ENCODE data around the gene TAF9B.

The TAF9B gene

DNA sequence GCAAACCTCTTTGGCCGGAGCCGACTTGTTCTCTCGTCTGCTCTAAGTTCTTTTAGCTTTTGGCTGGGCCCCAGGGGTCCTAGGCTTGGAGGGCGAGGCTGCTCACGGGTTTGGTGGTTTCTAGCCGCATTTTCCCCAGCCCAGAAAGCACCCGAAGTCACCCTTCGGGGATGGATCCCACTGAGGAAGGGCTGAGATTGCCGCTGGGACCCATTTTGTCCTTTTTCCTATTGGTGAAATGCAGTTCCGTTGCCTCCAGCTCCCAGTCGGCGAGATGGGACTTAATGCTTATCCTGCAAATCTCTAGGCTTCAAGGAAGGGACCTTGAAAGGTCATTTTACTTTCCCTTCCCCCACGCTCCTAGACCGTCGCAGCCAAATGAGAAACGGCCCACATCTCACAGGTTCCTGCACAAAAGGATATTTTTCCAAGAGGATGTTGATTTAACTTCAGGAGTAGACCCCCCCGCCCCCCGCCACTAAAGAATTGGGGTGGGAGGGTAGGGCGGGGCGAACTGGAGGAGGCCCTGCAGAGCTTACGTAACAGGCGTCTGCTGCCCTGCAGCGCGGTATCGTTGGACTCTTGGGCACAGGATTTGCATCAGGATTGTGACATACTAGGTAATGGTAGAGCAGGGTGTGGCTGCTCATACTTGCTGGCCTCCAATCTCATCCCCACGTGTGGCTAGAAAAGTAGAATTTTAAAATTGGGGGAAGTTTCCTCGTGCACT is 34.8 kb downstream of the TAF9B start:
- Histone ChIP-seq H3K27me3 (replicated peaks in 2 of 5; ENCODE audit: control insufficient read depth in 4 of 5, insufficient read depth in 5 of 5, low read length in 4 of 5) (no peaks in the 10 kb centered on the region), H3K4me3 (ENCODE audit: control insufficient read depth in 1 of 7, extremely low read depth in 1 of 7, insufficient read depth in 4 of 7, low read depth in 2 of 7, low read length in 6 of 7) (peak overlapping the region; percentile 75 to 95 (median 91)), H3K36me3 (ENCODE audit: control insufficient read depth in 4 of 4, insufficient read depth in 4 of 4, low read length in 3 of 4) (peaks cover 0 to 8% (median 0%) of the 10 kb centered on the region in 4 experiments), H3K27ac (ENCODE audit: insufficient read depth in 1 of 2, low read depth in 1 of 2, low read length in 2 of 2, poor library complexity in 1 of 2, severe bottlenecking in 2 of 2) (peak overlapping the region; percentile 88 to 96), H3K4me1 (ENCODE audit: control extremely low read depth in 1 of 4, control insufficient read depth in 4 of 4, insufficient read depth in 4 of 4, low read length in 3 of 4) (peaks cover 14 to 48% (median 28%) of the 10 kb centered on the region in 4 experiments), H3K9me3 (ENCODE audit: control extremely low read depth in 1 of 5, control insufficient read depth in 4 of 5, insufficient read depth in 2 of 5, low read depth in 1 of 5, low read length in 4 of 5) (peaks cover 0 to 7% (median 0%) of the 10 kb centered on the region in 5 experiments)
- 36% methylated on average over 23 of the region's 27 CpGs for WGBS (ENCODE audit: insufficient coverage)
- DNase-seq: peak in 2 of 3 donors; percentile 35 to 36
- CTCF ChIA-PET: interaction anchor here (0.6 to 3.9 kb wide), 3 partner anchors 13 to 1061 kb away, joined by 3 to 15 read pairs (median 3); no protein-coding TSS in a partner anchor
- POLR2A ChIA-PET: interaction anchor here (0.6 to 0.8 kb wide), 4 partner anchors 12 to 578 kb away, joined by 4 to 5 read pairs (median 5); no protein-coding TSS in a partner anchor

DNA sequence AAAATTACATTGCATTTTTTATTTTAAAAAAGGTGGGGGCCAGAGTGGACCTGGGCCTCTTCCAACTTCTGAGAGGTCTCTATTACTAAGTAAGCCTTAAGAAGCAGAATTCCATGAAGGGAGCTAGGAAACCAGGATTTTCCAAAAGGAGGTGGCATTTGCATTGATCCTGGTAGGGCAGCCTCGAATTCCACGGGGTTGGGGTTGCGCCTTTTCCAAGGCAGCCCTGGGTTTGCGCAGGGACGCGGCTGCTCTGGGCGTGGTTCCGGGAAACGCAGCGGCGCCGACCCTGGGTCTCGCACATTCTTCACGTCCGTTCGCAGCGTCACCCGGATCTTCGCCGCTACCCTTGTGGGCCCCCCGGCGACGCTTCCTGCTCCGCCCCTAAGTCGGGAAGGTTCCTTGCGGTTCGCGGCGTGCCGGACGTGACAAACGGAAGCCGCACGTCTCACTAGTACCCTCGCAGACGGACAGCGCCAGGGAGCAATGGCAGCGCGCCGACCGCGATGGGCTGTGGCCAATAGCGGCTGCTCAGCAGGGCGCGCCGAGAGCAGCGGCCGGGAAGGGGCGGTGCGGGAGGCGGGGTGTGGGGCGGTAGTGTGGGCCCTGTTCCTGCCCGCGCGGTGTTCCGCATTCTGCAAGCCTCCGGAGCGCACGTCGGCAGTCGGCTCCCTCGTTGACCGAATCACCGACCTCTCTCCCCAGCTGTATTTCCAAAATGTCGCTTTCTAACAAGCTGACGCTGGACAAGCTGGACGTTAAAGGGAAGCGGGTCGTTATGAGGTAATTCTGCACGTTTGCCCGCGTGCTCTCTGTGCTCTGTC is 35.6 kb downstream of the TAF9B start, which contains the start of gene PGK1:
PGK1 (plus strand) TSS at position 626 of the 824 bp plus-strand sequence; CDS start at position 719, 93 bp downstream.
- peak within 1 kb of the TSS; percentile 75 to 95 (median 91) for H3K4me3 ChIP-seq (ENCODE audit: control insufficient read depth in 1 of 7, extremely low read depth in 1 of 7, insufficient read depth in 4 of 7, low read depth in 2 of 7, low read length in 6 of 7)
- WGBS (ENCODE audit: insufficient coverage): 33% methylated on average over 64 of the region's 72 CpGs
- peak within 1 kb of the TSS; percentile 88 to 96 for H3K27ac ChIP-seq (ENCODE audit: insufficient read depth in 1 of 2, low read depth in 1 of 2, low read length in 2 of 2, poor library complexity in 1 of 2, severe bottlenecking in 2 of 2)
- H3K9me3 ChIP-seq (ENCODE audit: control extremely low read depth in 1 of 5, control insufficient read depth in 4 of 5, insufficient read depth in 2 of 5, low read depth in 1 of 5, low read length in 4 of 5): peaks cover 0 to 7% (median 0%) of the 10 kb centered on the region in 5 experiments
- peaks cover 0 to 8% (median 0%) of the 10 kb centered on the region in 4 experiments for H3K36me3 ChIP-seq (ENCODE audit: control insufficient read depth in 4 of 4, insufficient read depth in 4 of 4, low read length in 3 of 4)
- DNase-seq: peak; percentile 97 to 99 (median 99)
- H3K27me3 ChIP-seq (replicated peaks in 2 of 5; ENCODE audit: control insufficient read depth in 4 of 5, insufficient read depth in 5 of 5, low read length in 4 of 5): no peaks in the 10 kb centered on the region
- CTCF ChIA-PET: interaction anchor here (1.6 to 3.9 kb wide), 2 partner anchors 14 to 17 kb away, joined by 3 to 15 read pairs; no protein-coding TSS in a partner anchor
- peaks cover 14 to 48% (median 27%) of the 10 kb centered on the region in 4 experiments for H3K4me1 ChIP-seq (ENCODE audit: control extremely low read depth in 1 of 4, control insufficient read depth in 4 of 4, insufficient read depth in 4 of 4, low read length in 3 of 4)
- POLR2A ChIA-PET: interaction anchor here (0.6 kb wide), 1 partner anchor 579 kb away, joined by 5 read pairs; no protein-coding TSS in a partner anchor

DNA sequence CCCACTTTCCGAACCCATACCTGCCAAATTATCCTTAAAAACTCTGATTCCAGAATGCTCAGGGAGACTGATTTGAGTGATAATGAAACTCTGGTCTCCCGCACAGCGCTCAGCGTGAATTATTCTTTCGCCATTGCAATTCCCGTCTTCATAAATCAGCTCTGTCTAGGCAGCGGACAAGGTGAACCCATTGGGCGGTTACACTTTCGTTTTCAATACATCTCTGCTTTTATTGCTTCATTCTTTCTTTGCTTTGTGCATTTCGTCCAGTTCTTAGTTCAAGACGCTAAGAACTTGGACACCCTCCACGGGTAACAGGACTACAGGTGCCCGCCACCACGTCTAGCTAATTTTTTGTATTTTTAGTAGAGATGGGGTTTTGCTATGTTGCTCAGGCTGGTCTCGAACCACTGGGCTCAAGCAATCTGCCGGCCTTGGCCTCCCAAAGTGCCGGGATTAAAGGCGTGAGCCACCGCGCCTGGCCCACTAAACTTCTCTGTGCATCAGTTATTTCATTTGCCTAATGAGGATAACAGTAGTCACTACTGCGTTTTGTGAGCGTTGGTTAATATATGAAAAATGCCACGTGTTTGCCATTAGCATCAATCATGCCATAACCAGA is 36.3 kb downstream of the TAF9B start:
- POLR2A ChIA-PET: no interaction called here
- no peaks in the 10 kb centered on the region for H3K27me3 ChIP-seq (replicated peaks in 2 of 5; ENCODE audit: control insufficient read depth in 4 of 5, insufficient read depth in 5 of 5, low read length in 4 of 5)
- H3K4me3 ChIP-seq (ENCODE audit: control insufficient read depth in 1 of 7, extremely low read depth in 1 of 7, insufficient read depth in 4 of 7, low read depth in 2 of 7, low read length in 6 of 7): peak overlapping the region in 5 of 7 experiments; percentile 31 to 91 (median 71)
- DNase-seq: no peak
- WGBS (ENCODE audit: insufficient coverage): 90% methylated on average over 10 of the region's 23 CpGs
- peak overlapping the region; percentile 69 to 83 for H3K27ac ChIP-seq (ENCODE audit: insufficient read depth in 1 of 2, low read depth in 1 of 2, low read length in 2 of 2, poor library complexity in 1 of 2, severe bottlenecking in 2 of 2)
- peaks cover 14 to 41% (median 24%) of the 10 kb centered on the region in 4 experiments for H3K4me1 ChIP-seq (ENCODE audit: control extremely low read depth in 1 of 4, control insufficient read depth in 4 of 4, insufficient read depth in 4 of 4, low read length in 3 of 4)
- peaks cover 0 to 7% (median 0%) of the 10 kb centered on the region in 5 experiments for H3K9me3 ChIP-seq (ENCODE audit: control extremely low read depth in 1 of 5, control insufficient read depth in 4 of 5, insufficient read depth in 2 of 5, low read depth in 1 of 5, low read length in 4 of 5)
- H3K36me3 ChIP-seq (ENCODE audit: control insufficient read depth in 4 of 4, insufficient read depth in 4 of 4, low read length in 3 of 4): peaks cover 0 to 8% (median 0%) of the 10 kb centered on the region in 4 experiments
- CTCF ChIA-PET: interaction anchor here (1.6 to 2.5 kb wide), 2 partner anchors 11 to 15 kb away, joined by 3 to 16 read pairs; no protein-coding TSS in a partner anchor

DNA sequence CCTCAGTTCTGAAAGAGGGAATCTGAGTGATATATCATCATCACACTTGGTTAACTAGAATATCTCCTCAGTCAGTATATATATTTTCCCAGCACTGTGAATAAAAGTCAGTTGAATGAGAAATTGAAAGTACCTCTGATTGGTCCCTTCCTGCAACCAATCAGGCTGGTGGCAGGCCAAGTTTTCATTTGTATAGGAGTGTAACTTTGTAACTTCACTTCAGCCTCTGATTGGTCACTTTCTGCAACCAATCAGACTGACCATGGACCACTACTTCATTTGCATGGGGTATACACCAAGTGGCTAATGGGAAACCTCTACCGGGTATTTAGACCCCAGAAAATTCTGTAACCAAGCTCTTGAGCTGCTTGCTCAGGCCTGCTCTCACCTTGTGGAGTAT is 37.4 kb downstream of the TAF9B start:
- Histone ChIP-seq H3K4me1 (ENCODE audit: control extremely low read depth in 1 of 4, control insufficient read depth in 4 of 4, insufficient read depth in 4 of 4, low read length in 3 of 4) (peaks cover 14 to 31% (median 16%) of the 10 kb centered on the region in 4 experiments), H3K27me3 (replicated peaks in 2 of 5; ENCODE audit: control insufficient read depth in 4 of 5, insufficient read depth in 5 of 5, low read length in 4 of 5) (no peaks in the 10 kb centered on the region), H3K27ac (ENCODE audit: insufficient read depth in 1 of 2, low read depth in 1 of 2, low read length in 2 of 2, poor library complexity in 1 of 2, severe bottlenecking in 2 of 2) (no peak overlapping the region), H3K4me3 (ENCODE audit: control insufficient read depth in 1 of 7, extremely low read depth in 1 of 7, insufficient read depth in 4 of 7, low read depth in 2 of 7, low read length in 6 of 7) (no peak overlapping the region), H3K9me3 (ENCODE audit: control extremely low read depth in 1 of 5, control insufficient read depth in 4 of 5, insufficient read depth in 2 of 5, low read depth in 1 of 5, low read length in 4 of 5) (peaks cover 0 to 7% (median 0%) of the 10 kb centered on the region in 5 experiments), H3K36me3 (ENCODE audit: control insufficient read depth in 4 of 4, insufficient read depth in 4 of 4, low read length in 3 of 4) (peaks cover 0 to 8% (median 0%) of the 10 kb centered on the region in 4 experiments)
- POLR2A ChIA-PET: no interaction called here
- CTCF ChIA-PET: interaction anchor here (2.5 kb wide), 1 partner anchor 10 kb away, joined by 16 read pairs; no protein-coding TSS in a partner anchor
- DNase-seq: no peak
- 100% methylated on average over 1 of the region's 1 CpG for WGBS (ENCODE audit: insufficient coverage)

DNA sequence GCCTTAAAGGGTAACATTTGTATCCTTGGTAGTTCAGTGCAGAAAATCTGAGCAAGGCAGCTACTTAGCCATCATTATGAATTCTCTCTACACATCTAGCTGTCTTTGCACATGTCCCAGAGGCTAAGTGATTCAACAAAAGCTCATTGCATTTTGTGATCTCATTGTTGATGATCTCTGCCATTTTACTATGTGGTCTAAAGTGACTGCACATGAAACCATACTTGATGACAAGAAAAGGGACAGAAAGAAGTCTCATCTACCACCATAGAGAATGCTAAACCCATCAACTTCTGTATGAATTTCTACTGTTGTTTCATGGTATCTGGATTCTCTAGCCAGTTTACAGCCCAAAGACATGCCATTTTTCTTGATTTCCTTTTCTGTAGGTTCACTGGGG is 41.3 kb downstream of the TAF9B start:
- ChIA-PET CTCF (no interaction called here), POLR2A (no interaction called here)
- Histone ChIP-seq H3K27me3 (replicated peaks in 2 of 5; ENCODE audit: control insufficient read depth in 4 of 5, insufficient read depth in 5 of 5, low read length in 4 of 5) (no peaks in the 10 kb centered on the region), H3K4me1 (ENCODE audit: control extremely low read depth in 1 of 4, control insufficient read depth in 4 of 4, insufficient read depth in 4 of 4, low read length in 3 of 4) (peaks cover 0 to 3% (median 0%) of the 10 kb centered on the region in 4 experiments), H3K27ac (ENCODE audit: insufficient read depth in 1 of 2, low read depth in 1 of 2, low read length in 2 of 2, poor library complexity in 1 of 2, severe bottlenecking in 2 of 2) (no peak overlapping the region), H3K36me3 (ENCODE audit: control insufficient read depth in 4 of 4, insufficient read depth in 4 of 4, low read length in 3 of 4) (no peaks in the 10 kb centered on the region), H3K4me3 (ENCODE audit: control insufficient read depth in 1 of 7, extremely low read depth in 1 of 7, insufficient read depth in 4 of 7, low read depth in 2 of 7, low read length in 6 of 7) (no peak overlapping the region), H3K9me3 (ENCODE audit: control extremely low read depth in 1 of 5, control insufficient read depth in 4 of 5, insufficient read depth in 2 of 5, low read depth in 1 of 5, low read length in 4 of 5) (no peaks in the 10 kb centered on the region)
- no peak for DNase-seq

DNA sequence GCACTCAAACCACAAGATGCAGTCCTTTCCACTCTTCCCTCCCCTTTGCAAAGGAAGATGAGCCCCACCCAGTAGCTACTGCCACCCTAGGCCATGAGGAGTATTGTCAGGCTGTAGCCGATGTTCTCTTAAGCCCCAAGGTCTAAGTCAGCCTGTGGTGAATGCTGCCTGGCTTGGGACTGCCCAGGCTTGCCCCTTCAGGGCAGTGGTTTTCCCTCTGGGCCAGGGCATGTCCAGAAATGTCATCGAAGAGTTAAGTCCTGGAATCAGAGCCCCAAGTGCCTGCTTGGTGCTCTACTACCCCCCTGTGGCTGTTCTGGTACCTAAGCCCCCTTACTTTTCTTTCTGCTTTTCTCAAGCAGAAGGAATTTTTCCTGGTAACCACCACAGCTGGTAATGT is 47.2 kb downstream of the TAF9B start:
- Histone ChIP-seq H3K4me1 (ENCODE audit: control extremely low read depth in 1 of 4, control insufficient read depth in 4 of 4, insufficient read depth in 4 of 4, low read length in 3 of 4) (no peaks in the 10 kb centered on the region), H3K27ac (ENCODE audit: insufficient read depth in 1 of 2, low read depth in 1 of 2, low read length in 2 of 2, poor library complexity in 1 of 2, severe bottlenecking in 2 of 2) (no peak overlapping the region), H3K27me3 (replicated peaks in 2 of 5; ENCODE audit: control insufficient read depth in 4 of 5, insufficient read depth in 5 of 5, low read length in 4 of 5) (no peaks in the 10 kb centered on the region), H3K9me3 (ENCODE audit: control extremely low read depth in 1 of 5, control insufficient read depth in 4 of 5, insufficient read depth in 2 of 5, low read depth in 1 of 5, low read length in 4 of 5) (no peaks in the 10 kb centered on the region), H3K36me3 (ENCODE audit: control insufficient read depth in 4 of 4, insufficient read depth in 4 of 4, low read length in 3 of 4) (no peaks in the 10 kb centered on the region), H3K4me3 (ENCODE audit: control insufficient read depth in 1 of 7, extremely low read depth in 1 of 7, insufficient read depth in 4 of 7, low read depth in 2 of 7, low read length in 6 of 7) (peak overlapping the region in 1 of 7 experiments; percentile 52)
- ChIA-PET CTCF (interaction anchor here (1.1 to 3.0 kb wide), 5 partner anchors 9 to 182 kb away, joined by 3 to 16 read pairs (median 3); partner anchors contain the start of gene ATP7A), POLR2A (no interaction called here)
- 66% methylated on average over 2 of the region's 2 CpGs for WGBS (ENCODE audit: insufficient coverage)
- DNase-seq: peak in 2 of 3 donors; percentile 45 to 48
